BLaER1 treated with 17β-estradiol and CSF1 and Interleukin-3, amounts not matched to agents 10 nM and 100 nM (cell line): ENCODE data around the gene CSF2.
A peak's percentile ranks its signal among the peaks of the same experiment; 100 is the strongest.

Experiments
- H3K27ac ChIP-seq, 11 experiments: shearing (Covaris generic); formaldehyde crosslinking; 2 replicates each; pipeline ENCODE4 v1.8.1; 2022
- H3K27me3 ChIP-seq, 11 experiments: shearing (Covaris generic); formaldehyde crosslinking; 2 replicates each; pipeline ENCODE4 v1.8.1; 2022
- H3K36me3 ChIP-seq, 11 experiments: shearing (Covaris generic); formaldehyde crosslinking; 2 replicates each; pipeline ENCODE4 v1.8.1; 2022
- H3K4me1 ChIP-seq, 10 experiments: shearing (Covaris generic); formaldehyde crosslinking; 2 replicates each; pipeline ENCODE4 v1.8.1; 2022
- H3K4me2 ChIP-seq, 11 experiments: shearing (Covaris generic); formaldehyde crosslinking; 2 replicates each; pipeline ENCODE4 v1.8.1; 2022
- H3K4me3 ChIP-seq, 10 experiments: shearing (Covaris generic); formaldehyde crosslinking; 2 replicates each; pipeline ENCODE4 v1.8.1; 2022
- H3K9ac ChIP-seq, 11 experiments: shearing (Covaris generic); formaldehyde crosslinking; 2 replicates each; pipeline ENCODE4 v1.8.1; 2022
- H3K9me3 ChIP-seq, 11 experiments: shearing (Covaris generic); formaldehyde crosslinking; replicated peaks in 1 of 11; 2 replicates each; pipeline ENCODE4 v1.8.1; 2022
- H4K20me1 ChIP-seq, 11 experiments: shearing (Covaris generic); formaldehyde crosslinking; 2 replicates each; pipeline ENCODE4 v1.8.1; 2022
- Cebpa-rat ChIP-seq, 11 experiments: shearing (Covaris generic); IDR thresholded peaks; 2 replicates each; pipeline ENCODE4 v1.8.1; 2022

CSF2 gene

DNA sequence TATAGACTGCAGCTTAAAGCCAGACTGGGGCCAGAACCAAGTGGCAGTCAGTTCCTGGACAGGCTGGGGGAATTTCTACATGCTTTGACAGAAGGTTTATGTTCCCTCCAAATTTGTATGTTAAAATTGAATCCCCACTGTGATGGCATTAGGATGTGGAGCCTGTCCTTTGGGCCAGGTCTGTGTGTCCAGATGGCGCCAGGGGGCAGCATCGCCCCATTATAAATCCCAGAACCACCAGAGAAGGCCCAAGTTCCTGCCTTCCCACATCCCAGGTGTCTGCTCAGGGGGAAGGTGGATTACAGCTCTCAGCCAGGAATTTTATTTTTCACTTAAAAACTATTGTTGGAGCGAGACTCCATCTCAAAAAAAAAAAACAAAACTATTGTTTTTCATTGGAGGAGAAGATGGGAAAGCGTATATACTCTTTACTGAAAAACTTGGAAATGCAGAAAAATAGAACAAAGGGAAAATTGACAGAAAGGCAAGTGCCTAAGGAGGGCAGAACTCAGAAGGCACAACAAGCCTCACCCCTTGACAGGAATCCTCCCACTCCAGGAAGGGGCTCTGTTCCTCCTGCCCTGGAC, 8.1 kb upstream of the CSF2 start:
- Histone ChIP-seq H3K36me3 (no peaks in the 10 kb centered on the region), H4K20me1 (peaks cover 0 to 65% (median 0%) of the 10 kb centered on the region in 11 experiments; a peak in 5 of 22 replicates), H3K9me3 (no peaks in the 10 kb centered on the region), H3K4me2 (0 out of 22 replicates have a peak overlapping the region, but pooled peaks of 1 of the 11 experiments have one; percentile 1), H3K27me3 (peaks cover 0 to 57% (median 0%) of the 10 kb centered on the region in 11 experiments; a peak in 10 of 22 replicates), H3K27ac (no peak overlapping the region), H3K9ac (no peak overlapping the region), H3K4me3 (no peak overlapping the region), H3K4me1 (peaks cover 23 to 63% (median 50%) of the 10 kb centered on the region in 10 experiments)
- no peak for TF ChIP-seq Cebpa-rat (IDR thresholded peaks at IDR 0.05)

DNA sequence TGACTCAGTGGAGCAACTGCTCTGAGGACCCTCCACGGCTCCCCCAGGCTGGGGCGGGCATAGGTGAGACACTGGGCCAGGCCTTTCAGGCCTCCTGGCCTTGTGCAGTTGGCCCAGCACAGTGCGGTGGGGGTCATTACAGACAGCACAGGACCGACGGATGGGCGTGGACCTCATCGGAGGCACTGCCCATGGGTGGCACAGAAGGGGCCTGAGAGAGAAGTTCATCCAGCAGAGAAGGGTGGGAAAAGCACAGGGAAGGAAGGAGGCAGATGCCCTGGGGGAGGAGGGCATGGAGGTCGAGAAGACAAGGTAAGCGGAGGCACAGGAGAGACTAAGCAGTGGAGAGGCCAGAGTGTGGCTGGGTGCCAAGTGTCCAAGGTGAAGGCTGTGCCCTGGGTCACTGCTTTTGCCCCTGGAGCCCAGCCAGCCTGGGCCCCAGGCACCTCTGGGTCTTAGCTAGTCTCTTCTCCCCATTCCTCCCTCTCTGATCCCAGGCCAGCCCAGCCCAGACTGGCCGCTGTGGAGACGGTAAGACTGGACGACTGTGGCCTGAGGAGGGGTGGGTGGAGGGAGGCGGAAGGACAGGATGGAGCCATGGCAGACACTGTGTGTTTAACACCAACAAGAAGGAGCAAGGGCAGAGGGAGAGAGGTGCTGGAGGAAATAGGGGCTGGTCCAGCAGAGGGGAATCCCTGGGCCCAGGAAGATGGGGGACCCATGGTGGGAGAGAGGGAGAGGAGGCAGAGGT, 7.5 kb upstream of the CSF2 start:
- peaks cover 25 to 63% (median 50%) of the 10 kb centered on the region in 10 experiments for H3K4me1 ChIP-seq
- TF ChIP-seq Cebpa-rat (IDR thresholded peaks at IDR 0.05) = no peak
- H4K20me1 ChIP-seq = peaks cover 0 to 71% (median 0%) of the 10 kb centered on the region in 11 experiments; a peak in 5 of 22 replicates
- peaks cover 0 to 58% (median 0%) of the 10 kb centered on the region in 11 experiments; a peak in 10 of 22 replicates for H3K27me3 ChIP-seq
- H3K4me3 ChIP-seq = no peak overlapping the region
- H3K9me3 ChIP-seq = no peaks in the 10 kb centered on the region
- H3K27ac ChIP-seq = no peak overlapping the region
- no peak overlapping the region for H3K4me2 ChIP-seq
- no peaks in the 10 kb centered on the region for H3K36me3 ChIP-seq
- no peak overlapping the region for H3K9ac ChIP-seq

- Histone ChIP-seq H3K4me3 (no peak overlapping the region), H3K27ac (no peak overlapping the region), H3K9me3 (no peaks in the 10 kb centered on the region), H3K4me2 (peak overlapping the region in 6 of 11 experiments; percentile 70 to 88 (median 84); a peak in 6 of 22 replicates), H3K27me3 (peaks cover 0 to 62% (median 0%) of the 10 kb centered on the region in 11 experiments; a peak in 10 of 22 replicates), H3K36me3 (no peaks in the 10 kb centered on the region), H3K9ac (no peak overlapping the region), H3K4me1 (peaks cover 25 to 62% (median 49%) of the 10 kb centered on the region in 10 experiments), H4K20me1 (peaks cover 0 to 79% (median 0%) of the 10 kb centered on the region in 11 experiments; a peak in 5 of 22 replicates)
- no peak for TF ChIP-seq Cebpa-rat (IDR thresholded peaks at IDR 0.05)
Observed at GRCh38 chr5:132066871-132067270, 6.7 kb upstream of the CSF2 start.

DNA sequence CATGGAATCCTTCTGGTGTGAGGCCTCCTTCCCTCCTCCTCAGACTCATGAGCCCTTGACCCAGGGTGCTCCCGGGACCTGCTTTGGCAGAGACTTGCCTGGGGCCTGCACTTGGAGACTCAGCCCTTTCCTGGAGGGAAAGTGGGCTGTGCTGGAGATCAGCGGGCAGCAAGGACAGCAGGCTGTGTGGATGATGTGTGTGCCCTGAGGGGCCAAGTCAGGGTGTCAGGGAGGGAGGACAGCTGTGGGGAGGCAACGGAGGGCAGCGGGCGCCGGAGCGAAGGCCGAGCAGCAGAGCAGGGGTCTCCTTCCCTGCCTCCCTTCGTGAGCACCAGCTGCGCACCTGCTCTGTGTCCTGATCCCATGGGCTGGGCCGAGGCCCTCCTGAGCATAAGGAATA, 6.1 kb upstream of the CSF2 start:
- Histone ChIP-seq H3K9ac (peak overlapping the region in 1 of 11 experiments; percentile 14; a peak in 1 of 22 replicates), H3K4me2 (peak overlapping the region in 8 of 11 experiments; percentile 70 to 88 (median 84); a peak in 16 of 22 replicates), H3K27me3 (peaks cover 0 to 67% (median 0%) of the 10 kb centered on the region in 11 experiments; a peak in 10 of 22 replicates), H4K20me1 (peaks cover 0 to 85% (median 0%) of the 10 kb centered on the region in 11 experiments; a peak in 6 of 22 replicates), H3K4me1 (peaks cover 25 to 62% (median 49%) of the 10 kb centered on the region in 10 experiments), H3K36me3 (no peaks in the 10 kb centered on the region), H3K9me3 (no peaks in the 10 kb centered on the region), H3K27ac (no peak overlapping the region), H3K4me3 (no peak overlapping the region)
- TF ChIP-seq Cebpa-rat (IDR thresholded peaks at IDR 0.05) = no peak

DNA sequence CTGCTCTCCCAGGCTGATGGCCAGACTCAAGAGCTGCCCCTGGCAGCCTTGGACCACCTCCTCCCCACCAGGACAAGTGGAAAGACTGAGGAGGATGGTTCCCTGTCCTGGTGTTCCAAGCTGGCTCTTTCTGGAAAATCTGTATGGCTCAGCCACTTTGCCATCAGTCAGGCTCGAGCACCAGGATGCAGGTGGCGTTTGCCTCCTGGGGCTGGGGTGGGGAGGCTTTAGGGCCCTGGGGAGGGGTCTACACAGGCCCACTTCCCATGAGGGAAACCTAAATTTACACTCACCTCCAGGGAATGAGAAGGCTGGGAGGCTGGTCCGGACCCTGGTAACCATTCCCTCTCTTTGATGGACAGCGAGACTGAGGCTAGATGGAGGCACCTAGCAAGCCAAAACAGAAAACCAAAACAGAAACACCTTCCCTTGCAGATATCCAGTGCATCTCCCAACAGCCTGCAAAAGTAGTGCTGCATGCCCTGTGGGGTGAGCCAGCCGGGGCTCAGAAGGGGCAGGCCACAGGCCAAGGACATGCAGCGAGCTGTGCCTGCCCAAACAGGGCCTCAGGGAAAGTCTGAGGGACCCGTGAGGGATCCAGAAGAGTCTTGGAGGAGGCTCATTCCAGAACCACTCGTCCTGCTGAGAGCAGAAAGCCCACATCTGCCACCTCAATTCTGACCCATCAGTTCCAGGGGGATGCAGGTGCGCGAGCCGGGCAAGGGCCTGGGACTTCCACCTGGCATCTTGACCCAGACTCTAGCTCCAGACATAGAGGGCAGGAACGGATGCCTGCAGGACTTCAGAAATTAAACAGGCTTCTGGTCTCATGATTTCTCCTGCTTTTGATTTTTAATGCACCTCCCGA, 5.4 kb upstream of the CSF2 start:
- no peaks in the 10 kb centered on the region for H3K36me3 ChIP-seq
- no peak overlapping the region for H3K4me3 ChIP-seq
- H3K27ac ChIP-seq = no peak overlapping the region
- H3K27me3 ChIP-seq = peaks cover 0 to 73% (median 0%) of the 10 kb centered on the region in 11 experiments; a peak in 10 of 22 replicates
- H3K4me1 ChIP-seq = peaks cover 26 to 64% (median 51%) of the 10 kb centered on the region in 10 experiments
- H4K20me1 ChIP-seq = peaks cover 0 to 92% (median 0%) of the 10 kb centered on the region in 11 experiments; a peak in 6 of 22 replicates
- H3K4me2 ChIP-seq = peak overlapping the region in 9 of 11 experiments; percentile 65 to 88 (median 84); a peak in 18 of 22 replicates
- peak overlapping the region in 1 of 11 experiments; percentile 14; a peak in 1 of 22 replicates for H3K9ac ChIP-seq
- H3K9me3 ChIP-seq = no peaks in the 10 kb centered on the region
- TF ChIP-seq Cebpa-rat (IDR thresholded peaks at IDR 0.05) = no peak

DNA sequence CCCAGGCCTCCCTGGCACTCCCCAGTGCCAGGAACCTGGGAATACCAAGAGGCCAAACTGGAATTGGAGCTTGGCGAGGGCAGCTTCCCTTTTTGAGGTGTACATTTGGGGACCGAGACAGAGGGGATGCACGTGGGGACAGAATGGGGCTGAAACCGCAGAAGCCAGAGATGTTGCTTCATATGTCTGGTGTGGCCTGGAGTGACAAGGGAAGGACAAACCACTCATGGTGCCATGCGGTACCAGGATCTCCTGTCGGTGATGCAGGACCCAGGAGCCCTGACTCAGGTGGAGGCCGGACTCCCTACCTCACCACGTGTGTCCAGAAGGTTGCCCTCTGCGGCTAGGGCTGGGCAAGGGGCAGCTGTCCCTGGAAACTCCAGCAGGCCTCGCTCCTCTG, 4.0 kb upstream of the CSF2 start:
- Histone ChIP-seq H3K9me3 (no peaks in the 10 kb centered on the region), H3K36me3 (no peaks in the 10 kb centered on the region), H3K27me3 (peaks cover 0 to 86% (median 0%) of the 10 kb centered on the region in 11 experiments; a peak in 10 of 22 replicates), H3K27ac (peak overlapping the region in 2 of 11 experiments; percentile 10 to 18; a peak in 2 of 22 replicates), H4K20me1 (peaks cover 0 to 95% (median 0%) of the 10 kb centered on the region in 11 experiments; a peak in 6 of 22 replicates), H3K4me1 (peaks cover 32 to 67% (median 59%) of the 10 kb centered on the region in 10 experiments), H3K9ac (no peak overlapping the region), H3K4me2 (peak overlapping the region; percentile 18 to 88 (median 77)), H3K4me3 (no peak overlapping the region)
- TF ChIP-seq Cebpa-rat (IDR thresholded peaks at IDR 0.05) = peak in 9 of 11 experiments; percentile 36 to 78 (median 67); a peak in 14 of 22 replicates

DNA sequence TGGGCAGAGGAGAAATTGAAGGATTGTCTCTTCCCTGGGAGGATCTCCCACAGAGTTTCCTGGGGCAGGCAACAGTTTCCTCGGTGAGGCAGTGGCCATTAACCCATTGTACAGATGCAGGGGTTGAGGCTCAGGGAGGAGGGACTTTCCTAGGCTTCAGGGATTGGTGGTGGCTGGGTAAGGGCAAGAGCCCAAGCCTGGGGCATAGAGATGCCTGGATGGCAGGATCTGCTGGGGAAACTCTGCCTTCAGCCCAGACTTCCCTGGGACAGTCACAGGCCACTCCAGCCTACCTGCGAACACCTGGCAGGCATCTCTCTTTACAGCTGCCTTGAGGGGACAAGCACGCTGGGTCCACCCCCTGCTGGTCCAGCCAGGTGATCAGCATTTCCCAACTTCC, 3.6 kb upstream of the CSF2 start:
- peaks cover 32 to 69% (median 61%) of the 10 kb centered on the region in 10 experiments for H3K4me1 ChIP-seq

More for the DNA sequence above, 3.6 kb upstream of the CSF2 start:
- H3K4me2 ChIP-seq = peak overlapping the region; percentile 20 to 88 (median 77); a peak in 19 of 22 replicates
- peaks cover 0 to 88% (median 0%) of the 10 kb centered on the region in 11 experiments; a peak in 10 of 22 replicates for H3K27me3 ChIP-seq
- H3K9me3 ChIP-seq = no peaks in the 10 kb centered on the region
- H3K9ac ChIP-seq = no peak overlapping the region
- H3K36me3 ChIP-seq = no peaks in the 10 kb centered on the region
- no peak overlapping the region for H3K4me3 ChIP-seq
- no peak for TF ChIP-seq Cebpa-rat (IDR thresholded peaks at IDR 0.05)
- peak overlapping the region in 1 of 11 experiments; percentile 18; a peak in 2 of 22 replicates for H3K27ac ChIP-seq
- H4K20me1 ChIP-seq = peaks cover 0 to 97% (median 0%) of the 10 kb centered on the region in 11 experiments; a peak in 6 of 22 replicates
